HG03575 (cell line): ENCODE data around the gene TTF2.
"Not testable (repeated sequence)": the region's sequence is repeated elsewhere in the genome, so short reads cannot be mapped to it uniquely, and the experiment has no call there.

Source experiments
- ATAC-seq: cut with Tn5 transposase; IDR thresholded peaks from one replicate; pipeline ENCODE4 v1.9.1; 2021; ENCODE audit not compliant: unreplicated experiment, insufficient number of reproducible peaks, low FRiP score; ENCODE audit errors: extremely low read depth

Gene TTF2

GRCh38 chr1:117113199-117113598 is 53.1 kb downstream of the TTF2 start:
- no peak for ATAC-seq

GRCh38 chr1:117114877-117115276 is 54.8 kb downstream of the TTF2 start:
- no peak for ATAC-seq

- no peak for ATAC-seq
These were observed 56.1 kb downstream of the TTF2 start for GRCh38 chr1:117116090-117116783.

GRCh38 chr1:117116784-117117130 is 56.6 kb downstream of the TTF2 start:
- ATAC-seq: no peak

GRCh38 chr1:117117697-117118096 is 57.6 kb downstream of the TTF2 start:
- no peak for ATAC-seq

- no peak for ATAC-seq
These were observed 58.0 kb downstream of the TTF2 start for GRCh38 chr1:117118137-117118536.

- not testable (repeated sequence) for ATAC-seq
These were observed 59.0 kb downstream of the TTF2 start for GRCh38 chr1:117119144-117119543.

GRCh38 chr1:117120774-117121588 is 60.9 kb downstream of the TTF2 start:
- ATAC-seq: no peak

- ATAC-seq: peak; percentile 44
These were observed 61.6 kb downstream of the TTF2 start, which contains the start of gene TRIM45 for GRCh38 chr1:117121589-117122329. TSS of gene TRIM45 (minus strand) at chr1:117121749. CDS start at chr1:117121201, 548 bp downstream.

- ATAC-seq: no peak
These were observed 62.4 kb downstream of the TTF2 start for GRCh38 chr1:117122330-117123025.

- ATAC-seq: no peak
These were observed 63.1 kb downstream of the TTF2 start for GRCh38 chr1:117123274-117123673.

GRCh38 chr1:117124661-117125060 is 64.5 kb downstream of the TTF2 start:
- ATAC-seq: no peak

GRCh38 chr1:117127795-117128194 is 67.7 kb downstream of the TTF2 start:
- no peak for ATAC-seq

- no peak for ATAC-seq
These were observed 68.4 kb downstream of the TTF2 start for GRCh38 chr1:117128323-117129079.

- no peak for ATAC-seq
These were observed 70.4 kb downstream of the TTF2 start for GRCh38 chr1:117130526-117130925.

GRCh38 chr1:117135329-117135728 is 75.2 kb downstream of the TTF2 start:
- no peak for ATAC-seq

GRCh38 chr1:117136749-117137148 is 76.6 kb downstream of the TTF2 start:
- no peak for ATAC-seq

GRCh38 chr1:117137281-117137855 is 77.2 kb downstream of the TTF2 start:
- no peak for ATAC-seq
